ENCODE results near the gene ATP8A2.

Gene ATP8A2

DNA sequence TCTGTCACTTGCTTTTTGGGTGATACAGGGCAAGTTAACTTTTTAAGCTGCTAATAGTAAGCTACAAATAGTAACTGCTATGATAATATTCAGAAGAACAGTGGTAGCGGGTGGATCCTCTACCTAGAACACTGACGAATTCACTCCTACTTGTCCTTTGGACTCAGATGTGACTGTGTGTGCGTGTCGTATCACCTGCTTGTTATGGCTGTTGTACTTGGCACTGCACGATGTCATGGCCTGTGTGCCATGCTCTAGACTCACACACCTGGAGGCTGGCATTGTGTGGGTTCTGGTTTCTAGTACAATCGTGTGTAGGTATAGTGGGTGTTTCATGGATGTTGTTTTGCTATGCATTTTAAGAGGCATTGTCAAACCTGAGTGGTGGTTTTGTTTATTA is 130.8 kb downstream of the ATP8A2 start:
- TF ChIP-seq FOXP2 (optimal IDR thresholded peaks at IDR 0.05; ENCODE audit: borderline replicate concordance, extremely low read depth, extremely low read length, insufficient read depth) (no peak), POLR2AphosphoS5 (IDR thresholded peaks at IDR 0.05; ENCODE audit: low read depth, low read length) (no peak), TAF1 (IDR thresholded peaks at IDR 0.05; ENCODE audit: borderline replicate concordance, insufficient read depth, low read length) (no peak), REST (IDR thresholded peaks at IDR 0.05; ENCODE audit: insufficient read depth in 1 of 2, low read depth in 2 of 2, low read length in 2 of 2) (no peak), SIN3A (IDR thresholded peaks at IDR 0.05; ENCODE audit: borderline replicate concordance, insufficient read depth, low read length) (no peak)

- TF ChIP-seq FOXP2 (optimal IDR thresholded peaks at IDR 0.05; ENCODE audit: borderline replicate concordance, extremely low read depth, extremely low read length, insufficient read depth) (no peak), SIN3A (IDR thresholded peaks at IDR 0.05; ENCODE audit: borderline replicate concordance, insufficient read depth, low read length) (no peak), POLR2AphosphoS5 (IDR thresholded peaks at IDR 0.05; ENCODE audit: low read depth, low read length) (no peak), TAF1 (IDR thresholded peaks at IDR 0.05; ENCODE audit: borderline replicate concordance, insufficient read depth, low read length) (no peak), REST (IDR thresholded peaks at IDR 0.05; ENCODE audit: insufficient read depth in 1 of 2, low read depth in 2 of 2, low read length in 2 of 2) (no peak)
Observed at GRCh38 chr13:25503856-25504255, 132.1 kb downstream of the ATP8A2 start.

DNA sequence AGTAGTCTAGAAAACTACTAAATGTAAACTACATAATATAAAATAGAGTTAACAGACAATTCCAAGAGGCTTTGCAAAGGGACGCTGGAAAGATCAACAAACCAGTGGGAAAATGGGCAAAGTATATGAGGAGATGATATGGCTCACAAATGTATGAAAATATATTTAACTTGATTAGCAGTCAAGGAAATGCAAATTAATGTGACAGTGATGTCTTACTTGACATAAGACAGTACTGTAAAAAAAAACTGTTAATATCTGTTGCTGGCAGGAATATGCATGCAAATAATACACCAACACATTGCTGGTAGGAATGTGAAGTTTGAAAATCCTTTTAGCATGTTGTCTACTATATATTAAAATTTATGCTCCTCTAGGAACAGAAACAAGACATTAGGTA is 136.1 kb downstream of the ATP8A2 start:
- TF ChIP-seq REST (IDR thresholded peaks at IDR 0.05; ENCODE audit: insufficient read depth in 1 of 2, low read depth in 2 of 2, low read length in 2 of 2) (no peak), TAF1 (IDR thresholded peaks at IDR 0.05; ENCODE audit: borderline replicate concordance, insufficient read depth, low read length) (no peak), FOXP2 (optimal IDR thresholded peaks at IDR 0.05; ENCODE audit: borderline replicate concordance, extremely low read depth, extremely low read length, insufficient read depth) (no peak)

DNA sequence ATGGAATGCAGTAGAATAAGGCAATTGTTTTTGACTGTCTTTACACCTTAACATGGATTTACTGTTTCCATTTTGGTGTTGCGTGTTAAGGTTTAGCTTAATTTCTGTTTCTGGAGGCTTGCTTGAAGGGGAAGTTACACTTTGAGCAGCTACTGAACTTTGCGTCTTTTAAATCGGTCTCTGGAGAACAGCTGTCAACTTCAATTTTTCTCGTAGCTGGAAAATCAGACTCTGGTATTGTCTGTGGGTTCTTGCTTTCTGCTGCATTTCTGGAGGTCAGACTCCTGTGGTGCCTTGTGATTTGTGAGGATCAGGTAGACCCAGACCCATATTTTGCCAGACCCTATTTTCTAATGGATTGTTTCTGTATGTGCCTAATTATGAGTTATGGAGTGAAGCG is 146.7 kb downstream of the ATP8A2 start:
- no peak for TF ChIP-seq POLR2AphosphoS5 (IDR thresholded peaks at IDR 0.05; ENCODE audit: low read depth, low read length)
- no peak for TF ChIP-seq SIN3A (IDR thresholded peaks at IDR 0.05; ENCODE audit: borderline replicate concordance, insufficient read depth, low read length)
- no peak for TF ChIP-seq TAF1 (IDR thresholded peaks at IDR 0.05; ENCODE audit: borderline replicate concordance, insufficient read depth, low read length)
- no peak for TF ChIP-seq REST (IDR thresholded peaks at IDR 0.05; ENCODE audit: insufficient read depth in 1 of 2, low read depth in 2 of 2, low read length in 2 of 2)
- TF ChIP-seq FOXP2 (optimal IDR thresholded peaks at IDR 0.05; ENCODE audit: borderline replicate concordance, extremely low read depth, extremely low read length, insufficient read depth) = no peak

- TF ChIP-seq SIN3A (IDR thresholded peaks at IDR 0.05; ENCODE audit: borderline replicate concordance, insufficient read depth, low read length) (no peak), POLR2AphosphoS5 (IDR thresholded peaks at IDR 0.05; ENCODE audit: low read depth, low read length) (no peak), FOXP2 (optimal IDR thresholded peaks at IDR 0.05; ENCODE audit: borderline replicate concordance, extremely low read depth, extremely low read length, insufficient read depth) (no peak), TAF1 (IDR thresholded peaks at IDR 0.05; ENCODE audit: borderline replicate concordance, insufficient read depth, low read length) (no peak), REST (IDR thresholded peaks at IDR 0.05; ENCODE audit: insufficient read depth in 1 of 2, low read depth in 2 of 2, low read length in 2 of 2) (no peak)
Observed at GRCh38 chr13:25525884-25526283, 154.1 kb downstream of the ATP8A2 start.

All from PFSK-1 (cell line).